Activated CD4-positive, CD25-positive, alpha-beta regulatory T cell treated with anti-CD3 and anti-CD28 coated beads, Interleukin-2, amount 50 U/mL, for 72 hours (primary cell): Measurements from ENCODE around the gene BLNK.

Source experiments
- DNase-seq: peaks from one replicate; pipeline ENCODE4 v3.0.0; 2021

The BLNK gene

DNA sequence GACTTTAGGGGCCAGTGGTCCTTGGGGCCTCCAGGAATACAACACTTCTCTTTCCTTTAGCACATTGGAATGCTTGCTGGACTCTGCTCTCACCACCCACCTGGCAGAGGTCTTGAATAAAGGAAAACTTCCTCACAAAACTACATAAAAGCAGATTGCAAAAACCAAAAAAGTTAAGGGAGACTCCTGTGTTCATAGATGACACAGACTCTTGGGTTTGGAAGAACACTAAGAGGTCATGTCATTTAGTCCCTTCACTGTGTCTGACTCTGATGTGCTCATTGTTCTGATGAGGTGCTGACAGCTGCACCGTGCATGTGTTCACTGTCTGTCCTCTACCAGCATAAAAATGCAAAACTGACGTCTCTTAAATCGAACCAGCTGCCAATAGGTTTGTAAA is 11.4 kb downstream of the BLNK start:
- no peak for DNase-seq

DNA sequence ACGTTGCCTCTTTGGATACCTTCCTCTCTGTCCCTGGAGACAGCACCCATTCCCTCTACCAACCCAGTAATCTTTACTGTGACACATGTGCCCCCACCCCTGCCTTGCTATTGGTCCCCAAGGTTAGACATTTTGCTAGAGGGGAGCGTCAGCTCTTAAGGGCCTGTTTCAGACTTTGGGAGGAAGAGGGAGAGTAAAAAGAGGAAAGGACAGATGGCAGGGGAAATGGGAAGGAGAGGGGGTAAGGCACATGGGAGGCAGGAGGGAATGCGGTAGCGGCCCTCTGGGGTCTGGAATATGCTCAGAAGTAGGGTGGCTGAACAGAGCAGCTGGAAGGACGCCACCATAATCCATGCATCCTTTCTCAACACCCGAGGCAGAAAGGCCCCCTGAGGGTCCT is 12.2 kb downstream of the BLNK start:
- no peak for DNase-seq

DNA sequence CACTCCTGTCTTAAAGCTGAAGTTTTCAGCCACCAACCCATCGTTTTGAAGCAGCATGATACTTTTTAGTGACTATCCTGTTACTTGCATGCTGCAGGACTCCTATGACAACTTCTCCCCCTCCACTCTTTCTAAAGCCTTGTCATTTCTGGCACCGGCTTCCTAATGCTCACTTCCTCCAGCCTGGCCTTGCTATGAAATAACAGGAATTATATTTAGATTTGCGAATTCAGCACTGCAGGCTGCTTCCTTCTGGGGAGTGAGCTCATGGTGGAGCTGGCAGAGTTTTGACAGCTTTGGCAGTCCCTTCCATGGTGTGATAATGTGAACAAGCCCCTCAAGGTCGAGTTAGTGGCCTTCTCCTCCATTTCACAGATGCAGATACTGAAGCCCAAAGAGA is 13.4 kb downstream of the BLNK start:
- DNase-seq: no peak

- no peak for DNase-seq
Observed at GRCh38 chr10:96255549-96256333, 15.6 kb downstream of the BLNK start.

- no peak for DNase-seq
Observed at GRCh38 chr10:96254976-96255375, 16.4 kb downstream of the BLNK start.

DNA sequence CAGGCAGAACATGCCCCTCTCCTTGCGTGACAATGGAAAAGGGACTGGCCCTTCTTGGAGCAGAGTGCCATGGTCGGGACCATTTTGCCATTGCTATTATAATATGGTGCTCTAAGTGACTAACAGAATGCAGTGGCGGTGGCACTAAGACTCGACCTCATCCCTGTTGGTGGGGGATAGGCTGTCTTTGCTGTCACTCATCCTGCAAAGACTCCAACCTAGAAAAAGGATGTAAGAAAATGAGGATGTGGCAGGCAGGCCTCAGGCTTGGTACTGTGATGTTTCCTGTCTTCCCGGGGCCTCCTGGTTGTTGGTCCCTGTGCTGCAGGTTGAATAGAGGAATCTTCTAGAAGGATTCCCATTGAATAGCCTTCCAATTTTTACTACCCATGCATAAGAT is 18.6 kb downstream of the BLNK start:
- no peak for DNase-seq

GRCh38 chr10:96250349-96250748 is 21.0 kb downstream of the BLNK start:
- no peak for DNase-seq

DNA sequence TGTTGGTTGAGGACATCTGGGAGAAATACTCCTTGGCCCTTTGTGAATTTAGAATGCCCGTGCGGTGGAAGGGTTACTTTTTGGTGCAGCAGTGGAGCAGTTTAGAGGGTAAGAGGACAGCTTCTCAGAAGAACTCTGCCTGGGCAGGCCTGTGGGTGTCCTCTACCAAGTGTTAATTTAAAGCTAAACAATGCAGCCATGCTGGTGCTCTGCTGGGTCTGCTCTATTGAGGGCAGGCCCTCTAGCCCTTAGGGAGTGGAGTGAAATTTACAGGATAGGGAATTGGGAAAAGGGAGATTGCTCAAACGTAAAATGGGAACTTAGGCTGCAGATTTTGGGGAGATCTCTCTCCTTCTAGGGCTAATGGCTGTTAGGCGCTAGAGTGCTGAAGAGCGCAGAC is 22.1 kb downstream of the BLNK start:
- DNase-seq: no peak

DNA sequence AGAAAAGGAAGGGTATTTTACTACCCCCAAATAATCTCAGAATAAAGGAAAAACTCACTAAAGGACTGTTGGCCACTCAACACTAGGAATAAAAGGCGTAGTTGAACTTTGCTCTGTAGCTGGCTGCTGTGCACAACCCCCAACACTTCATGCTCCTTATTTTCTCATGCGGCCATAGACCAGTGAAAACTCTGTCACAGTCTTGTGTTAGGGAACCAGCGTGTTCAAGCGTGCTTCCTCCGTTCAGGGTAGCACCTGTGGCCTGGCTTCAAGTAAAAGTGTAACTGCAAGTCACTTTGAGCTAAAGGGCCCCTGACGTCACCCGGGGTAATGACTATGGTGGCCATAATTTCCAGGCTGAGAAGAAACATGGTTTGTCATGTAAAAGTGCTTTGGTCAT is 27.0 kb downstream of the BLNK start:
- no peak for DNase-seq

DNA sequence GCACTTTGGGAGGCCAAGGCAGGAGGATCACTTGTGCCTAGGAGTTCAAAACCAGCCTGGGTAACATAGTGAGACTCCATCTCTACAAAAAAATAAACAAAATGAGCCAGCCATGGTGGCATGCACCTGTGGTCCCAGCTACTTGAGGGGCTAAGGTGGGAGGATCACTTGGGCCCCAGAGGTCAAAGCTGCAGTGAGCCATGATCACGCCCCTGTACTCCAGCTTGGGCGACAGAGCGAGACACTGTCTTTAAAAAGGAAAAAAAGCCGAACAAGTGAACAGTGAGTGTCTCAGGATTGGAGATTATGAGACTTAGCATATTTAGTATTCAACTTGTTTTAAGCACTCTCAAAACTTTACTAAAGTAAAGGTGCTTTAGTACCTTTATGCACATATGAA is 28.1 kb downstream of the BLNK start:
- DNase-seq: no peak

- DNase-seq: no peak
Observed at GRCh38 chr10:96242822-96243221, 28.5 kb downstream of the BLNK start.

GRCh38 chr10:96238646-96239623 is 32.4 kb downstream of the BLNK start:
- DNase-seq: no peak

DNA sequence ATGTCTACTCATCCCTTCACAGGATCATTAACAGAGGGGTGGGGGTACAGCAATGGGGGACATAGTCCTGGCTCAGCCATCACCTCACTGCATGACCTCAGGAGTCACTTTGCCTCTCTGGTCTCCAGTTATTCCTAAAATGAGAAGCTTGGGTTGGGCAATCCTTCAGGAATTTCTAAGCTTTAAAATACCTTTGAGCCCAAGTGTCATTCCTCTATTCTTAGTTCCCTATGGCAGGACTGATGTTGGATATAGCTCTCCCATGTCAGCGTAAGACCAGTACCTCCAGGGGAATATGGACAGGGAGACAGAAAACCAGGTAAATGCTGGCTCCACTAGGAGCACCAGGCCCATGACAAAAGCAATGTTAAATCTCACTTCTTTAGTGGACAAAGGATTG is 34.5 kb downstream of the BLNK start:
- DNase-seq: no peak

DNA sequence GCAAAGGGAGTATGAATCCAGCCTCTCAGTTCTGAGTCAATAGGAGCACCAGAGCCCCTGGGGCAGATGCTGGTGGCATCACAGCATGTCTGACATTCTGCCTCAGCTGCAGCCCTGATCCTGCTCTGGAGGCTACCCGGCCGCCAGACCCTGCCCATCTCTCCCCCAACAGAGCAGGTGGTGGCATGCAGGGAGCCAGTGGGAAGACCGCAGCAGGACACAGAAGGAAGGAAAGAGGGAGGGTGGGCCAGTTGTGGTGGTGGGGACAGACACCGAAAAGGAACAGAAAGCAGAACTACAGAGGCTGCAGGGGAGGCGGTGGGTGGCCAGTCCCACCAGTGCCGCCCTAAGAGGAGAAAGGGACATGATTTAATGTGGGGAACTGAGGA is 35.3 kb downstream of the BLNK start:
- DNase-seq: no peak

- no peak for DNase-seq
Observed at GRCh38 chr10:96235326-96236089, 35.9 kb downstream of the BLNK start.

DNA sequence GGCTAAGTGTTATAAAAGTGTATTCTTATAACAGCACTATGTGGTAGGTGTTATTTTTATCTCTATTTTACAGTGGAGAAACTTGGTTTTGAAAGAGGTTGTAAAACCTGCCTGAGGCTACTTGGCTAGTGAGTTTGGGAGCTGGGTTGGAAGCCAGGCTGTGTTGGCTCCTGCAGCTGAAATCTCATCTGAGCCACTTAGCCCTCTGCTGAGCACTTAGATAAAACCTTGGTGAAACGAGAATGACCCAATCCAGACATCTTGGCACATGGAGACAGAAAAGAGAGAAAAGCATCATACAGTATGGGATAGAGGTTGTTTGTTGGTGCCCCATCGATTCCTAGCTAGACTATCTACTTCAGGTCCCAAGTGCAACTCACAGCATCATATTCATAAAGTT is 37.4 kb downstream of the BLNK start:
- DNase-seq: no peak

DNA sequence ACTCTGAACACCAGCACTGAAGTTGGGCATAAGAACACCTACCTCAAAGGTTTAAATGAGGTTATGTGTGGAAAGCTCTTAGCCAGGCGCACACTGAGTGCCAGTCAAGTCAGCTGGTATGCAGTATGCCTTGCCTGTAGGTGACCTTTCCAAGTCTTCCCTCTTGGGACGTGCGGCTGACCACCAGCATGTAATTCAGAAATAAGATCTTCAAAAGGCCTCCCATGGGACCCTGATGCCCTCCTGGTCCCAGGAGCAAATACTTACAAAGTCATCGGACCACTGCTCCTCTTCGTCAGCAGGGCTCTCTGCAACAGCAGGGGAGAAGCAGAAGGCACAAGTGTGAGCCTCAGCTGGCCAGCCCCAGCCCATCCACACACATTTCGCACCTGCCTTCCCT is 40.8 kb downstream of the BLNK start:
- DNase-seq: no peak

DNA sequence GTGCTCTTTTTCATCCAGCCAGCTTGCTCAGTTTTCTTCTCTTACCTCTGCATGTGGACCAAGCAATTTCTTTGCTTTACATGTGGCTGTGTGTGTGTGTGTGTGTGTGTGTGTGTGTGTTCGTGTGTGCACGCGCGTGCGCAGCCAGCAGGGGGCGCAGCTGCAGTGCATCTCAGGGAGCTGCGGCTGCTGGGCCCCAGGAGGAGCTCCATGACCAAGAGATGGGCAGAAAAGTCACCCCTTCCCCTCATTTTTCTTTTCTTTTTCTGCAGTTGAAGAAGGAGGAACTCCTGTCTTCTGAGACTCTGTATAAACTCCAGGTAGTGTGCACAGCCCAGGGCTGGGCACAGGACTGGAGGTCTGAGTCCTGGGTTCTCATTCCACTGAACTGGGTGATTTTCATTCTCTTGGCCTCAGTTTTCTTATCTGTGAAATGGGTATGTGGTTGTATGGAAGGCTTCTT is 41.8 kb downstream of the BLNK start:
- peak; percentile 66 for DNase-seq

GRCh38 chr10:96228408-96228994 is 42.9 kb downstream of the BLNK start:
- no peak for DNase-seq

GRCh38 chr10:96227206-96227605 is 44.2 kb downstream of the BLNK start:
- DNase-seq: no peak

GRCh38 chr10:96225119-96225518 is 46.2 kb downstream of the BLNK start:
- no peak for DNase-seq

GRCh38 chr10:96222908-96223307 is 48.5 kb downstream of the BLNK start:
- no peak for DNase-seq

- no peak for DNase-seq
Observed at GRCh38 chr10:96222441-96222840, 48.9 kb downstream of the BLNK start.
